GM18526 (cell line): Measurements from ENCODE around the gene OAS2.

ENCODE experiments used
- POLR2A ChIP-seq: IDR thresholded peaks from 3 replicates; pipeline ENCODE4 v1.6.1; 2011; ENCODE audit not compliant: insufficient read length; ENCODE audit errors: extremely low read depth

Gene OAS2

DNA sequence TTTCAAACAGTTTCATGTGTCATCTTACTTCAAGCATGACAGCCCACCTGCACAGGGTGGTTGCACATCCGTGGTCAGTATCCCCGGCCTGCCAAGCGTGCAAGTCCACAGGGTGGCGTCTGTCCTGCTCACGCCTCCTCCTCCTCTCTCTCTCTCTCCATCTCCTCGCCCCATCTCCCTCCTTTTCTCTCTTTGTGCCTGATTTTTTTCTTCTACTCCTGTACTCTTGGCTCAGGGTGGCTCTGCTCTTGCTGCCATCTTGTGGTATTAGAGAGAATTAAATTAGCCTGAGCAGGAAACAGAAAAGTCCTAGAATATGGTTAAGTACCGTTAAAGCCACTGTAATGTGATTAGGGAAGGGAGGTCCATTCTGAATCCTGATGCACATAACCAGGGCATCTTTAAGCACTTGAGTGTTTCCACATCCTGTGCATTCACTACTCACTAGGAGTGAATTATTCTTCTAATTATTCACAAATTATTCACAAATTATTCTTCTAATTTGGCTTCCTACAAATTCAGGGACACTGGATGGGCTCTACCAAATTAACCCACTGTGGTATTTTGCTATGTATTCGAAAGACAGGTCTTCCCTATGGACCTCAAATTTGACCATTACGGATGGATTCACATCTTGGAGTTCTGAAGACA lies 52.7 kb downstream of the OAS2 start:
- no peak for TF ChIP-seq POLR2A

DNA sequence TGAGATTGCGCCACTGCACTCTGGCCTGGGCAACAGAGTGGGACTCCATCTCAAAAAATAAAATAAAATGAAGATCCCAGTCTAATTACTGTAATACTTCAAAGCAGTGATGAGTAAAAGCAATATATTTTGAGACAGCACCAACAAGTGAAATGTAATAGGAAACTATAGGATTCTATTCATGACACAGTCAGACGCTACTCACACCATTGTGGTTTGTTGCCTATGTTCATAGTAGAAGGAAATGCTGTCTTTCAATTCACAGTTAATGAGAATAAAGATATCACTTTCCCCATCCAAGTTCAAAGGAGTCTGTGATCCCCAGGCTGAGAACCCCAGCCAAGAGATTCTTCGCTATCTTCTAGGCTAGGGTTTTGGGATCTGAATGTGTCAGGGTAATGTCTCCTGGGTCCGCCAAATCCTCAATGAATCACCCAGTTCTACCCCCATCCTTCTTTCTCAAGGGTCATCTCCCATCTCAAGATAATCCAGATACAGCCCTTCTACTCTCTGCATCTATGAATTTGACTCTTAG lies 61.7 kb downstream of the OAS2 start:
- TF ChIP-seq POLR2A, result no peak

DNA sequence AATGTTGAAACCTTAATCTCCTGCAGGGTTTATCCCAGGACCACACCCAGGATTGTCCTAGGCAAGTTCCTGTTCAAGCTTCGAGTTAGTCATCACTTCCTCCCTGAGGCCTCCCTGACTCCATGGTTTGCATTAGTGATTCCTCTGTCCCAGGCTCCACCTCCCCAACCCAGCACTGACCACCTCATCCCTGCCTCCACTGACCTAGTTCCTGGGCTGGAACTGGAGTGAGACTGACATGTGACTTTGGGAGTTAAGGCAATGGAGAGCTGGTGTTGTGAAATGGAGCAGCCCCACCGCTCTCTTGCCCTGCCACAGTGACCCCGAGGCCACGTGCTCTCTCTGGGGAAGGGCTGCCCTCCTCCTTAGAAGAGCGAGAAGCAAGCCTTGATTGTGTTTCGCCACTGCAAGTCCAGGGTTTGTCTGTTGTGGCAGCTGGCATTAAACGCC lies 62.4 kb downstream of the OAS2 start:
- TF ChIP-seq POLR2A, result no peak

DNA sequence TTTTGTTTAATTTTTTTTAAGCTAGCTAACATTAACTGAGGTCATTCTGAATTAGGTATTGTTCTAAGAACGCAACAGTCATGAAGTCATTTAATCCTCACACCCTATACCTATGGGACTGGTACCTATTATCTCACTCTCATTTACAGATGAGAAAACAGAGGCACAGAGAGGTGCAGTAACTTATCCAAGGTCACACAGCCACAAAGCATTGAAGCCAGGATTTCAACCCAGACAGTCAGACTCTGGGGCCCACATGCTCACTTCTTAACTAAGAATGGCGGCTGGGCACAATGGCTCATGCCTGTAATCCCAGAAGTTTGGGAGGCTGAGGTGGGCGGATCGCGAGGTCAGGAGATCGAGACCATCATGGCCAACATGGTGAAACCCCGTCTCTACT lies 63.2 kb downstream of the OAS2 start:
- TF ChIP-seq POLR2A, result no peak

DNA sequence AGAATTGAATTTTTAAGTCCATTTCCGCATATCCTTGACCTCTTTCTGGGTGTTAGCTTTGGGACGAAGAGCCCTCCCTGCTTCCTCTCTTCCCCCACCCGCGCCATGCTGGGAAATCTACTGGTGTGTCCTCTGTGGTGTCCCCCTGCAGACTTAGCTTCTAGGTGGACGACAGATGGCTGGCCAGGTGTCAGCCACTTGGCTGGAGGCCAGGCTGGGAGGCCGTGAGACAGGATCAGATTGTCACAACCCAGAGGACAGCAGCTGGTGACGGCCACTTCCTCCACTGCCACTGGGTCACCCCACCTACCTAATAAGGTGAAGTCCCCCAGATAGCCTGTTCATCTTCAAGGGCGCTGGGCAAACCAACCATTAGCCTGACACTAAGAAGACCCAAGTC lies 64.9 kb downstream of the OAS2 start:
- no peak for TF ChIP-seq POLR2A

DNA sequence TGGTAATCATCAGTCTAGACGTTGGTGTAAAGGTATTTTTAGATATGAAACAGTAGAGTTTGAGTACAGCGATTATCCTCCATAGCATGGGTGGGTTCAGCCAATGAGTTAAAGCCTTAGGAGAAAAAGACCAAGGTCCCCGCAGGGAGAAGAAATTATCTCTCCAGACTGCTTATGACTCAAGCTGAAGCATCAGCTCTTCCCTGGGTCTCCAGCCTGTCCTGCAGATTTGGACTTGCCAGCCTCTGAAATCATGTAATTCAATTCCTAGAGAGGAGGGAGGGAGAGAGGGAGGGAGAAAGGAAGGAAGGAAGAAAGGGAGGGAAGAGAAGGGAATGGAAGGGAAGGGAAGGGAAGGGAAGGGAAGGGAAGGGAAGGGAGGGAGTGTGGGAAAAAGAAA lies 66.2 kb downstream of the OAS2 start:
- no peak for TF ChIP-seq POLR2A

DNA sequence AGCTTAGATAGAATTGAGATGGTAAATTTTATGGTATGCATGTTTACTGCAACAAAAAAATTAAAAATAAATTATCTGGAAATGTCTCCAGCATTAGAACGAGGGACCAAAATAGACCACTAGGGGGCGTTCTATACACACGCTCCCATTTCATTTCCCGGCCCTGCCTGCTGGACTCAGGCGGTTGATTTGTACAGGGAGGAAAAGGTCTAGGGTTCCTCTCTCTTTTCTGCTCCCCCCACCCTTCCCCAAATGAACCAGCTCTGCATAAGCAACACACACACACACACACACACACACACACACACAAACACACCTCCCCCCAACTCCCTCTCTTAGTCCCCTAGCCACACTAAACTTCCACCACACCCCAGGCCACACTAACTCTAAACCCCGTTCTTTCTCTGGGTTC lies 70.4 kb downstream of the OAS2 start:
- TF ChIP-seq POLR2A, result no peak

DNA sequence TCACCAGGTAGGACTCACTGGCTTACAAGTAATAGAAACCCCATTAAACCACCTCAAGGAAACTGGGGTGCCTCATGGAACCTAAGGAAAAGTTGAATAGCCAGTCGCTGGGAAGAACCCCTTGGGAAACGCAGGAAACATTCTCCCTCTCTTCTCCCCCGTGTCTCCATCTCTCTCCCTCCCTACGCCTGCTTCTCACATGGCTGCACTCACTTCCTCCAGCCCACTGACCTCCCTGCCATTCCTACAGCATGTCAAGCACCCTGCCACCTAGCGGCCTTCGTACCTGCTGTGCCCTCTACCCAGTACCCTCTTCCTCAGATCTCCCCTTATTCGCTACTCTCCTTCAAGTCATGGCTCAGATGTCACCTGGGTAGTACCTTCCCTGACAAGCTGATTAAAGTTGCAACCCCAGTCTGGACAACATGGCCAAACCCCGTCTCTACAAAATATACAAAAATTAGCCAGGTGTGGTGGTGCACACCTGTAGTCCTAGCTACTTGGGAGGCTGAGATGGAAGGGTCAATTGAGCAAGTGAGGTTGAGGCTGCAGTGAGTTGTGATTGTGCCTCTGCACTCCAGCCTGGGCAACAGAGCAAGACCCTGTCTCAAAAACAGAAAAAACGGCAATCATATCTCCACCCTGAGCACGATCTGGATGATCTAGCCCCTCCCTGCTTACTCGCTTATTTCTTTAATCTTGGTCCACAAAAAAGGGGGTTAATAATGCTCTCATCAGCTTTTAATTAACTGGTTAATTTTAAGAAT lies 71.8 kb downstream of the OAS2 start:
- TF ChIP-seq POLR2A, result no peak

DNA sequence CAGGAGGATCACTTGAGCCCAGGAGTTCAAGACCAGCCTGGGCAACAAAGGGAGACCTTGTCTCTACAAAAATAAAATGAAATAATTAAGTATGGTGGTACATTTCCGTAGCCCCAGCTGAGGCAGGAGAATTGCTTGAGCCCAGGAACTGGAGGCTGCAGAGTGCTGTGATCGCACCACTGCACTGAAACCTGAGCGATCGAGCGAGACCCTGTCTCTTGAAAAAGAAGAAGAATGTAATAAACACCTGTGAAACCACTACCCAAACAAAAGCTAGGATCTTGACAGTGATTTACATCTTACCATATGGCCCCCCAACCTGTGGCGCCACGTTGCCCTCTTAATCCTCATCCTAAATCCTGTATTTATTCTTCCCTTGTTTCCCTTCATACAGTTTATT lies 72.5 kb downstream of the OAS2 start:
- TF ChIP-seq POLR2A, result no peak

DNA sequence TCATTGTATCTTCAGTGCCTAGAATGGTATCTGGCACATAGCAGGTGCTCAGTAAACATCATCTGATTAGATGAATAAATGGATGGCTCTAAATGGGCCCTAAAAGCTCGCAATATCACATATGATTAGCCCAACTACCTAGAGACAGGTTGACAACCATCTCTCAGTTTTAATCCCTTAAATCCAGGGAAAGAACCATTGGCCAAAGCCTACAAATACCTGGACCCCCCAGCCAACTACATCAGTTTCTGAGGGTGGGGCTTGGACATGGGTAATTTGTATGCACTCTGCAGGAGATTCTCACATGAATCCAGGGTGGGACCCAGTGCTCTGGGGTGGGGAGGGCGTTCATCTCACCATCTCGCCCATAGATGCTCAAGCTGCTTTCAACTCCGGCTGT lies 73.4 kb downstream of the OAS2 start:
- no peak for TF ChIP-seq POLR2A

DNA sequence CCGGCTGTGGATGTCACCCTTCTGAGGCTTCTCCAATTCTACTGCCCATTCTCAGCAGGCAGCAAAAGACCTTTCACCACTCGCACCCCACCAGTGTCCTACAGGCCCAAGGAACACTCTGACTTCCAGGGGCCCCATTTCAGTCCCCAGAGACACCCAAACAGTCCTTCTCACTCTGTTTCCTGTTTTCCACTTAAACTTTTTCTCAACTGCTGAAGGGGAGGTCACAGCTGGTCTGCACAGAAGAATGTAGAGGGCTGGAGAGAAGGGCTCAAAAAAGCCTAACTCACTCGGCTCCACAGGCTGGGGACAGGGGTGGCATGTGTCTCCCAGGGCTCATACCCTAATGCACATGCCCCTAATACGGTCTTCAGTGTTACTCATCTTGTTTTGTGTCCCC lies 74.0 kb downstream of the OAS2 start:
- no peak for TF ChIP-seq POLR2A

DNA sequence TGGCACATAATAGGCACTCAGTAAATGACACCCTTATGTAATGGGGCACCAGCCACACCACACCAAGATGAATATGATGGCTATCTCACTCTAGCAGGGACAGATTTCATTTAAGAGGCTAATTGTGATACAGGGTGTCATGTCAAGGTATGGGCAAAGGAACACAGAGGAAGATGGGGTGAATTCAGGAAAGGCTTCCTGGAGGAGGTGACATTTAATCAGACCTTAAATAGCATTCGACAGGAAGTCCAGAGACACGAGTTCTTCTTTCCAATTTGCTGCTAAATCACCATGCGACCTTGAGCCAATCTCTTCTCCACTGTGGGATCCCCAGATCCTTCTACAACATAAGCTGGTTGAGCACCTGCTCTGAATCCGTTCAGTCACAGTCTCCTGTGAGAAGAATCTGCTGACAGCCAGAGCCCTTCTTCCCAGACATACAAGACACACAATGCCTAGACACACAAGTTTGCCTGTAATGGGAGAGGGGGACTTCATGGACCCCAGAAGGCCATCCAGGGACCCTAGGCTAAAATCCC lies 76.7 kb downstream of the OAS2 start:
- no peak for TF ChIP-seq POLR2A

DNA sequence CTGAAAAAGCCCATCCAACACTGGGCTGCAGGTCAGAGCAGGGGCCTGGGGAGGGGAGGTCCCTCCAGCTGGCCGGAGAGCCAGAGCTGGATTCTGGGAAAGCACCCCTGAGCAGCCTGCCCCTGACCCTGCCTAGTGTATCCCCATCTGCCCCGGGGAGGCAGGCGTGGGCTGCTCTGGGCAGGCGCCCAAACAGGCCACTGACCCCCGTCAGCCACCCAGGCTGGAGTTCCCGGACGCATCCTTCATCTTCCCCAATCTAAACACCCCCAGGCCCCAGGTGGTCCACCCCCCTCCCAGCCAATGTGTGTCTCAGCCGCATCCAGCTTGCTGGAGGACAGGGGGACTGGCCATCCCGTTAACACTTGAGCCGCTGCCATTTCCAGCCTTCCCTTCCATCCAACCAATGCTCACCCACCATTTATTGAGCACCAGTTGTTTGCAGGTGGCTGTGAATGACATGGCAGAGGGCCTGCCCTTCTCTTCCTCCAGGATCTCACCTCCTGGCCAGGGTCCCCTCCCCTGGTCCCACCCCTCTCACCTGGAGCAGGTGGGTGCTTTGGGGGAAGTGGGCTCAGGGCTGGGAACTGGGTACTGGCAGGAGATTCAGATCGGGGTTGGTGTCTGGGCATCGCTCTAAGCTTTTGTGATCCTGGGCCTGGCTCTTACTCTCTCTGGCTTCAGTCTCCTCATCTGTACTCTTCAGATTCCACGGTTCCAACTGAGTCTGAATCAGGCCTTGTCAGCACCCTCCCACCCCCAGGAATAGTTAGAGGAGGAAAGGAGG lies 77.5 kb downstream of the OAS2 start:
- no peak for TF ChIP-seq POLR2A

DNA sequence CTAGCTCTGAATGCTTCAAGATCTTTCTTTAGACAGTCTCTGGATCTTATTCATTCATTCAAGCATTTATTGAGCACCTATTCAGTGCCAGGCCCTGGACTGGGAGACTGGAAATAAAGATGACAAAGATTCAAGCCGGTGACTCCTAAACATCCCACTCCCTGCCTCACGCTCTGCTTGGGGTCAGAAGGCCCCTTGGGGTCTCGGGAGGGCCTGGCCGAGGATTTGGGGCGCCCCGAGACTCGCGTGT lies 78.0 kb downstream of the OAS2 start:
- no peak for TF ChIP-seq POLR2A

DNA sequence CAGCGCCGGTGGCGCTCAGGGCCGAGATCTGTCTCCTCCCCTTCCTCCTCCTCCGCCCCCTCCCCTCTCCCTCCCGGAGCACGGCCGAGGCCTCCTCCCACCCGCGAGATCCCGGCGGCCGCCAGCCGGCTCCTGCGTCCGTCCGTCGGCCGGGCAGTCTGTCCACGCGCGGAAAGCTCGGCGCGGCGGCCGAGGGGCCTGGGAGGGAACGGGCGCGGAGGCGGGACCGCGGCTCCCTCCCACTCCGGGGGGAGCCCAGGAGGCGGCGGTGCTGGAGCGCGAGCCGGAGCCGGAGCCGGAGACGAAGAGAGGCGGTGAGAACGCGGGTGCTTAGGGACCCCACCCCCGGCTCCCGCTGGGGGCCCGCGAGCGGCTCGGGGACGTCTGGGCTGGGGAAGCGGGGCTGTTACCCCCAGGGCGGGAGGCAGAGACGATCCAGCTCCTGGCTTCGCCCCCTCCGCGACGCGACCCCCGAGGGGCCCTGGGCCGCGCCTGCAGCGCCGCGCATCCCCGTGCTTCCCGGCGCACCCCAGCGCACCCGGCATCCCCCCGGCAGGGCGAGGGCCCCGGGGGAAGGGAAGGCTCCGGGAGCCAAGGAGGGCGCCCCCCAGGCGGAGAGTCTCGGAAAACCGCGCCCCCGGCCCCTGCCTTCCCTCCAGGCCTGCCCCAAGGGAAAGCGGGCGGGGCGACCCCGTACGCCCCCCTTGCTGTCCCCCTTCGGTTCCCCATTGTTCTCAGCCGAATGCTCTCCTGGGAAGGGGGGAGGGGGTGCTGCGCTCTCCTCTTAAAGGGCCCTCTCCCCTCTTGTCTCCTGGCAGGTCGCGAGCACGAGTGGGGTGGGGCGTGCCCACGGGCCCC lies 78.5 kb downstream of the OAS2 start, which contains the start of gene DTX1:
Gene DTX1, plus strand, starts transcription at position 100 of the 858 bp plus-strand sequence. CDS start 1,463 bp downstream, outside the sequence.
- no peak for TF ChIP-seq POLR2A
